Neural cell (in vitro differentiated cells): ENCODE results near the gene RIN2. TPM values are rescaled to one million over a fixed set of nuclear protein-coding genes. Genes with fewer than 3 reads are reported as not detected.

ENCODE experiments used
- H2AFZ ChIP-seq: fragments of 200-600, 300-800 bp; sonication (generic), shearing (Covaris generic); 2 replicates; pipeline ENCODE4 v1.6.0; 2014; ENCODE audit warnings: low read depth, mild to moderate bottlenecking, antibody characterized with exemption, low read length, moderate library complexity
- H3F3A ChIP-seq: fragments of 200-600 bp; shearing (Covaris generic); 2 replicates; pipeline ENCODE4 v1.6.1; 2016; ENCODE audit warnings: mild to moderate bottlenecking, moderate library complexity, mixed read lengths, antibody characterized with exemption, low read length; ENCODE audit not compliant: insufficient read depth, poor library complexity, severe bottlenecking
- H3K27ac ChIP-seq: fragments of 200-600, 300-800 bp; sonication (generic), shearing (Covaris generic); 2 replicates; pipeline ENCODE4 v1.5.1; 2014; ENCODE audit warnings: mild to moderate bottlenecking, low read length, moderate library complexity
- H3K27me3 ChIP-seq: fragments of 300-800, 200-600 bp; sonication (generic), shearing (Covaris generic); 2 replicates; pipeline ENCODE4 v1.6.0; 2014; ENCODE audit warnings: mild to moderate bottlenecking, low read depth, low read length, moderate library complexity; ENCODE audit not compliant: insufficient read depth
- H3K36me3 ChIP-seq: fragments of 300-800, 200-600 bp; sonication (generic), shearing (Covaris generic); 2 replicates; pipeline ENCODE4 v1.5.1; 2014; ENCODE audit warnings: mild to moderate bottlenecking, antibody characterized with exemption, low read length, moderate library complexity; ENCODE audit not compliant: insufficient read depth
- H3K4me2 ChIP-seq: fragments of 300-800, 200-600 bp; sonication (generic), shearing (Covaris generic); 2 replicates; pipeline ENCODE4 v1.6.0; 2014; ENCODE audit warnings: mild to moderate bottlenecking, low read length
- H3K4me3 ChIP-seq: fragments of 300-800, 200-600 bp; sonication (generic), shearing (Covaris generic); 2 replicates; pipeline ENCODE4 v1.5.1; 2014; ENCODE audit warnings: mild to moderate bottlenecking, low read length, moderate library complexity
- H3K79me2 ChIP-seq: fragments of 200-600 bp; shearing (Covaris generic); replicated peaks from 2 replicates; pipeline ENCODE4 v1.6.0; 2014; ENCODE audit warnings: mild to moderate bottlenecking, low read length, moderate library complexity; ENCODE audit not compliant: insufficient read depth
- H3K9ac ChIP-seq: fragments of 300-800, 200-600 bp; sonication (generic), shearing (Covaris generic); 2 replicates; pipeline ENCODE4 v1.6.1; 2016; ENCODE audit warnings: mild to moderate bottlenecking, low read length, mixed read lengths
- H3K9me2 ChIP-seq: fragments of 200-600 bp; shearing (Covaris generic); 2 replicates; pipeline ENCODE4 v1.6.1; 2016; ENCODE audit warnings: mild to moderate bottlenecking, low read length, mixed read lengths; ENCODE audit not compliant: insufficient read depth
- H3K9me3 ChIP-seq: fragments of 200-600, 300-800 bp; sonication (generic), shearing (Covaris generic); 2 replicates; pipeline ENCODE4 v1.6.1; 2016; ENCODE audit warnings: mild to moderate bottlenecking, mixed run types, low read length, moderate library complexity, mixed read lengths
- H4K20me1 ChIP-seq: fragments of 200-600 bp; shearing (Covaris generic); 2 replicates; pipeline ENCODE4 v1.6.1; 2016; ENCODE audit warnings: mild to moderate bottlenecking, mixed run types; ENCODE audit not compliant: insufficient read depth
- CTCF ChIP-seq: fragments of 450-650 bp; IDR thresholded peaks from 2 replicates; pipeline ENCODE4 v1.5.1; 2014; ENCODE audit warnings: antibody characterized with exemption, mild to moderate bottlenecking, moderate library complexity; ENCODE audit not compliant: poor library complexity, severe bottlenecking
- EP300 ChIP-seq: fragments of 450-650 bp; conservative IDR thresholded peaks from 2 replicates; pipeline ENCODE4 v1.6.1; 2014; ENCODE audit warnings: antibody characterized with exemption, mild to moderate bottlenecking, moderate library complexity; ENCODE audit not compliant: poor library complexity, severe bottlenecking
- EZH2 ChIP-seq: fragments of 200-600, 300-800 bp; shearing (Covaris generic), sonication (generic); IDR thresholded peaks from 2 replicates; pipeline ENCODE4 v1.6.1; 2014; ENCODE audit warnings: antibody characterized with exemption, low read length, borderline replicate concordance, mild to moderate bottlenecking; ENCODE audit not compliant: insufficient read depth, poor library complexity, severe bottlenecking
- MXI1 ChIP-seq: fragments of 450-650 bp; conservative IDR thresholded peaks from 2 replicates; pipeline ENCODE4 v1.6.1; 2014; ENCODE audit warnings: antibody characterized with exemption, mild to moderate bottlenecking; ENCODE audit not compliant: poor library complexity, severe bottlenecking
- POLR2AphosphoS5 ChIP-seq: IDR thresholded peaks from 2 replicates; pipeline ENCODE4 v1.6.1; 2012
- RAD21 ChIP-seq: fragments of 450-650 bp; conservative IDR thresholded peaks from 2 replicates; pipeline ENCODE4 v1.6.1; 2014; ENCODE audit warnings: antibody characterized with exemption, mild to moderate bottlenecking, moderate library complexity
- REST ChIP-seq: IDR thresholded peaks from 2 replicates; pipeline ENCODE4 v1.6.1; 2012; ENCODE audit warnings: borderline replicate concordance
- SMC3 ChIP-seq: fragments of 450-650 bp; conservative IDR thresholded peaks from 2 replicates; pipeline ENCODE4 v1.6.1; 2014; ENCODE audit warnings: antibody characterized with exemption, mild to moderate bottlenecking, moderate library complexity; ENCODE audit not compliant: poor library complexity
- TAF1 ChIP-seq: IDR thresholded peaks from 2 replicates; pipeline ENCODE4 v1.6.1; 2012; ENCODE audit warnings: low read depth
- polyA plus RNA-seq: library from polyadenylated mRNA; depleted of rRNA; stranded (reverse); fragments of >200 nt; gene quantifications from 2 replicates; pipeline ENCODE4 v1.2.3, GENCODE V29; 2014

The RIN2 gene
- polyA plus RNA-seq, 1 donor from 2014 or later, result 4.7 TPM

- TF ChIP-seq EZH2 (no peak), EP300 (no peak), TAF1 (no peak), SMC3 (no peak), RAD21 (no peak), POLR2AphosphoS5 (no peak), REST (no peak), CTCF (no peak), MXI1 (no peak)
- Histone ChIP-seq H2AFZ (no peak overlapping the region), H3K9ac (no peak overlapping the region), H3K27ac (no peak overlapping the region), H3F3A (no peaks in the 10 kb centered on the region), H4K20me1 (no peaks in the 10 kb centered on the region), H3K9me2 (no peaks in the 10 kb centered on the region), H3K27me3 (no peaks in the 10 kb centered on the region), H3K36me3 (no peaks in the 10 kb centered on the region), H3K79me2 (no peaks in the 10 kb centered on the region), H3K4me3 (no peak overlapping the region), H3K4me2 (no peak overlapping the region), H3K9me3 (no peaks in the 10 kb centered on the region)
These were observed 45.3 kb upstream of the RIN2 start for GRCh38 chr20:19712721-19713260.

GRCh38 chr20:19713822-19714578 lies 44.1 kb upstream of the RIN2 start:
- no peaks in the 10 kb centered on the region for H3K9me2 ChIP-seq
- H3K4me2 ChIP-seq, result no peak overlapping the region
- H3F3A ChIP-seq, result no peaks in the 10 kb centered on the region

More at GRCh38 chr20:19713822-19714578, 44.1 kb upstream of the RIN2 start:
- H3K36me3 ChIP-seq, result no peaks in the 10 kb centered on the region
- H3K4me3 ChIP-seq, result no peak overlapping the region
- H4K20me1 ChIP-seq, result no peaks in the 10 kb centered on the region
- H3K27me3 ChIP-seq, result no peaks in the 10 kb centered on the region
- no peak overlapping the region for H3K9ac ChIP-seq
- no peak overlapping the region for H3K27ac ChIP-seq
- no peak overlapping the region for H2AFZ ChIP-seq
- H3K9me3 ChIP-seq, result no peaks in the 10 kb centered on the region
- TF ChIP-seq POLR2AphosphoS5 (no peak), EP300 (no peak), MXI1 (no peak), RAD21 (no peak), EZH2 (no peak), TAF1 (no peak), SMC3 (no peak), REST (no peak), CTCF (no peak)
- no peaks in the 10 kb centered on the region for H3K79me2 ChIP-seq
